HEK293 (cell line): ENCODE data around the gene ZNF467.

Experiments
- ZNF521 ChIP-seq: fragments of 450-650 bp; formaldehyde crosslinking; IDR thresholded peaks from 2 replicates; pipeline ENCODE4 v1.5.1; 2017; ENCODE audit warnings: missing biosample characterization, mild to moderate bottlenecking, missing genetic modification characterization
- ZNF792 ChIP-seq: fragments of 450-650 bp; formaldehyde crosslinking; IDR thresholded peaks from 2 replicates; pipeline ENCODE4 v1.5.1; 2016; ENCODE audit warnings: missing biosample characterization, missing genetic modification characterization
- TF ChIP-seq, protein P1 (sequence below): fragments of 450-650 bp; formaldehyde crosslinking; IDR thresholded peaks from 2 replicates; pipeline ENCODE4 v1.5.1; 2017; ENCODE audit warnings: missing biosample characterization, missing genetic modification characterization

DNA sequence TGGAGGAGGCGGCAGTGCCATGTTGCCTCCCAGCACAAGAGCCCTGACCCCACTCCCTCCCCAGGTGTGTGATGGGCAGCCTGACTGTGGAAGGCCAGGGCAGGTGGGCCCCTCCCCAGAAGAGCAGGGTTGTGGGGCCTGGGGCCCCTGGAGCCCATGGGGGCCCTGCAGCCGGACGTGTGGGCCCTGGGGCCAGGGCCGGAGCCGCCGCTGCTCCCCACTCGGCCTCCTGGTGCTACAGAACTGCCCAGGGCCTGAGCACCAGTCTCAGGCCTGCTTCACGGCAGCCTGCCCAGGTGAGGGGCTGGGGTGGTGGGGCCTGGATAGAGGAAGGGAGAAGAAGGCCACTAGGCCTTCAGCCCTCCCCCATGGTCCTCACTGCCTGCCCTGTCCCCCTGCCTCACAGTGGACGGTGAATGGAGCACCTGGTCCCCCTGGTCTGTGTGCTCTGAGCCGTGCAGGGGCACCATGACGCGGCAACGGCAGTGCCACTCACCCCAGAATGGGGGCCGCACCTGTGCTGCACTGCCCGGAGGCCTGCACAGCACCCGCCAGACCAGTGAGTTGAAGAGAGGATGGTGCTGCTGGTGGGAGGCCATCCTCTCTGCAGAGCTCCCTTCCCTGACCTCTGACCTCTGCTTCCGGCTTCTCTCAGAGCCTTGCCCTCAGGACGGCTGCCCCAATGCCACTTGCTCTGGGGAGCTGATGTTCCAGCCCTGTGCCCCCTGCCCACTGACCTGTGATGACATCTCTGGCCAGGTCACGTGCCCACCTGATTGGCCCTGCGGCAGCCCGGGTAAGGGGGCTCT, 18.2 kb upstream of the ZNF467 start:
- TF ChIP-seq, protein P1, sequence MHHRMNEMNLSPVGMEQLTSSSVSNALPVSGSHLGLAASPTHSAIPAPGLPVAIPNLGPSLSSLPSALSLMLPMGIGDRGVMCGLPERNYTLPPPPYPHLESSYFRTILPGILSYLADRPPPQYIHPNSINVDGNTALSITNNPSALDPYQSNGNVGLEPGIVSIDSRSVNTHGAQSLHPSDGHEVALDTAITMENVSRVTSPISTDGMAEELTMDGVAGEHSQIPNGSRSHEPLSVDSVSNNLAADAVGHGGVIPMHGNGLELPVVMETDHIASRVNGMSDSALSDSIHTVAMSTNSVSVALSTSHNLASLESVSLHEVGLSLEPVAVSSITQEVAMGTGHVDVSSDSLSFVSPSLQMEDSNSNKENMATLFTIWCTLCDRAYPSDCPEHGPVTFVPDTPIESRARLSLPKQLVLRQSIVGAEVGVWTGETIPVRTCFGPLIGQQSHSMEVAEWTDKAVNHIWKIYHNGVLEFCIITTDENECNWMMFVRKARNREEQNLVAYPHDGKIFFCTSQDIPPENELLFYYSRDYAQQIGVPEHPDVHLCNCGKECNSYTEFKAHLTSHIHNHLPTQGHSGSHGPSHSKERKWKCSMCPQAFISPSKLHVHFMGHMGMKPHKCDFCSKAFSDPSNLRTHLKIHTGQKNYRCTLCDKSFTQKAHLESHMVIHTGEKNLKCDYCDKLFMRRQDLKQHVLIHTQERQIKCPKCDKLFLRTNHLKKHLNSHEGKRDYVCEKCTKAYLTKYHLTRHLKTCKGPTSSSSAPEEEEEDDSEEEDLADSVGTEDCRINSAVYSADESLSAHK (tag by site-specific recombination) = no peak
- TF ChIP-seq ZNF521 (tag by site-specific recombination) = no peak
- no peak for TF ChIP-seq ZNF792
